Activated CD4-positive, CD25-positive, alpha-beta regulatory T cell treated with anti-CD3 and anti-CD28 coated beads, Interleukin-2, amount 50 U/mL, for 16 hours (primary cell): Measurements from ENCODE around the gene PITPNM1.
"Not testable (repeated sequence)": the region's sequence is repeated elsewhere in the genome, so short reads cannot be mapped to it uniquely, and the experiment has no call there.

Source experiments
- DNase-seq: peaks from one replicate; pipeline ENCODE4 v3.0.0-alpha.2; 2020; ENCODE audit warnings: low read depth, low spot score

PITPNM1 gene

GRCh38 chr11:67489885-67490726 is 15.1 kb downstream of the PITPNM1 start:
- no peak for DNase-seq

GRCh38 chr11:67489203-67489884 is 15.8 kb downstream of the PITPNM1 start:
- DNase-seq = no peak

GRCh38 chr11:67486481-67487195 is 18.5 kb downstream of the PITPNM1 start:
- no peak for DNase-seq

- not testable (repeated sequence) for DNase-seq
Measured at GRCh38 chr11:67485873-67486361, 19.2 kb downstream of the PITPNM1 start.

GRCh38 chr11:67484847-67485311 is 20.3 kb downstream of the PITPNM1 start:
- DNase-seq = peak; percentile 46

GRCh38 chr11:67483831-67484665 is 21.1 kb downstream of the PITPNM1 start:
- no peak for DNase-seq

GRCh38 chr11:67482827-67483798 is 22.1 kb downstream of the PITPNM1 start, which contains the start of gene AIP:
TSS of gene AIP (plus strand) at chr11:67483026. CDS start at chr11:67483159, 133 bp downstream.
- DNase-seq = peak; percentile 95

- no peak for DNase-seq
Measured at GRCh38 chr11:67482275-67482826, 22.8 kb downstream of the PITPNM1 start.

- not testable (repeated sequence) for DNase-seq
Measured at GRCh38 chr11:67477344-67478050, 27.7 kb downstream of the PITPNM1 start.

GRCh38 chr11:67476692-67477091 is 28.5 kb downstream of the PITPNM1 start:
- not testable (repeated sequence) for DNase-seq

- no peak for DNase-seq
Measured at GRCh38 chr11:67472882-67473281, 32.3 kb downstream of the PITPNM1 start.

- no peak for DNase-seq
Measured at GRCh38 chr11:67470337-67471002, 34.7 kb downstream of the PITPNM1 start.

- DNase-seq = no peak
Measured at GRCh38 chr11:67469508-67469811, 35.7 kb downstream of the PITPNM1 start.

GRCh38 chr11:67468759-67469507 is 36.2 kb downstream of the PITPNM1 start, which contains the start of gene TMEM134:
TSS of gene TMEM134 (minus strand) at chr11:67469251. CDS start at chr11:67469192, 59 bp downstream.
- peak; percentile 85 for DNase-seq

- no peak for DNase-seq
Measured at GRCh38 chr11:67468456-67468758, 36.8 kb downstream of the PITPNM1 start.

GRCh38 chr11:67468056-67468455 is 37.1 kb downstream of the PITPNM1 start:
- no peak for DNase-seq

GRCh38 chr11:67466962-67467771 is 38.0 kb downstream of the PITPNM1 start:
- DNase-seq = no peak
